Keratinocyte (primary cell): Measurements from ENCODE around the gene MPO.

Source experiments
- CTCF ChIP-seq, 3 experiments: IDR thresholded peaks in 1 of 3; conservative IDR thresholded peaks in 1 of 3; optimal IDR thresholded peaks in 1 of 3; 2 replicates in 2 of 3; 3 replicates in 1 of 3; pipeline versions ENCODE3 to v1.5.1; 2011; ENCODE audit warnings: low read length in 3 of 3, mild to moderate bottlenecking in 3 of 3, moderate library complexity in 2 of 3, control low read depth in 1 of 3, inconsistent platforms in 1 of 3; ENCODE audit not compliant: insufficient read depth in 2 of 3; ENCODE audit errors: extremely low read depth in 1 of 3
- EZH2 ChIP-seq: IDR thresholded peaks from one replicate; pipeline ENCODE4 v1.6.1; 2012; ENCODE audit warnings: inconsistent platforms, mild to moderate bottlenecking, low read length, moderate library complexity

- TF ChIP-seq CTCF (optimal IDR thresholded peaks at IDR 0.05 in 1 of 3, IDR thresholded peaks at IDR 0.05 in 1 of 3, conservative IDR thresholded peaks at IDR 0.05 in 1 of 3; ENCODE audit: extremely low read depth in 1 of 3, insufficient read depth in 2 of 3, low read length in 3 of 3) (no peak), EZH2 (no peak)
Observed at GRCh38 chr17:58315750-58316149, 35.0 kb upstream of the MPO start.
